GM23248 (cell line): Measurements from ENCODE around the gene FADS3. TPM values are rescaled to one million over a fixed set of nuclear protein-coding genes. Genes with fewer than 3 reads are reported as not detected.
A peak's percentile ranks its signal among the peaks of the same experiment; 100 is the strongest.

Experiments used
- DNase-seq: peaks from one replicate; pipeline ENCODE4 v3.0.0-alpha.2; 2015
- H2AFZ ChIP-seq: fragments of 200-600 bp; sonication (generic); 2 replicates; pipeline ENCODE4 v1.6.1; 2016; ENCODE audit warnings: antibody characterized with exemption
- H3F3A ChIP-seq: fragments of 200-600 bp; sonication (generic); 2 replicates; pipeline ENCODE4 v1.6.1; 2016; ENCODE audit warnings: mild to moderate bottlenecking, antibody characterized with exemption, mixed run types; ENCODE audit not compliant: insufficient read depth
- H3K27ac ChIP-seq: fragments of 200-600 bp; sonication (generic); 2 replicates; pipeline ENCODE4 v1.5.1; 2016; ENCODE audit warnings: mild to moderate bottlenecking
- H3K27me3 ChIP-seq: fragments of 200-600 bp; sonication (generic); replicated peaks from 2 replicates; pipeline ENCODE4 v1.6.1; 2016; ENCODE audit warnings: mild to moderate bottlenecking; ENCODE audit not compliant: insufficient read depth
- H3K36me3 ChIP-seq: fragments of 200-600 bp; sonication (generic); 2 replicates; pipeline ENCODE4 v1.6.1; 2016; ENCODE audit warnings: low read depth, mild to moderate bottlenecking
- H3K4me1 ChIP-seq: fragments of 200-600 bp; sonication (generic); 2 replicates; pipeline ENCODE4 v1.6.1; 2016; ENCODE audit warnings: mild to moderate bottlenecking; ENCODE audit not compliant: insufficient read depth
- H3K4me2 ChIP-seq: fragments of 200-600 bp; sonication (generic); one replicate; pipeline ENCODE4 v1.6.1; 2016; ENCODE audit warnings: mild to moderate bottlenecking; ENCODE audit not compliant: unreplicated experiment
- H3K4me3 ChIP-seq: fragments of 200-600 bp; sonication (generic); 2 replicates; pipeline ENCODE4 v1.5.1; 2016; ENCODE audit warnings: mild to moderate bottlenecking
- H3K79me2 ChIP-seq: fragments of 200-600 bp; sonication (generic); 2 replicates; pipeline ENCODE4 v1.6.1; 2016; ENCODE audit warnings: mild to moderate bottlenecking; ENCODE audit not compliant: insufficient read depth
- H3K9ac ChIP-seq: fragments of 200-600 bp; sonication (generic); 2 replicates; pipeline ENCODE4 v1.6.1; 2016; ENCODE audit warnings: mild to moderate bottlenecking
- H3K9me2 ChIP-seq: fragments of 200-600 bp; sonication (generic); 2 replicates; pipeline ENCODE4 v1.6.1; 2016; ENCODE audit warnings: mixed run types, mild to moderate bottlenecking, moderate library complexity; ENCODE audit not compliant: insufficient read depth
- H3K9me3 ChIP-seq: fragments of 200-600 bp; sonication (generic); one replicate; pipeline ENCODE4 v1.6.1; 2017; ENCODE audit warnings: low read depth
- H4K20me1 ChIP-seq: fragments of 200-600 bp; sonication (generic); 2 replicates; pipeline ENCODE4 v1.6.0; 2016; ENCODE audit not compliant: insufficient read depth
- EZH2 ChIP-seq: fragments of 200-600 bp; sonication (generic); IDR thresholded peaks from 2 replicates; pipeline ENCODE4 v1.6.1; 2018; ENCODE audit warnings: antibody characterized with exemption, mild to moderate bottlenecking; ENCODE audit not compliant: insufficient read depth, poor library complexity, severe bottlenecking
- EZH2phosphoT487 ChIP-seq: fragments of 200-600 bp; sonication (generic); IDR thresholded peaks from 2 replicates; pipeline ENCODE4 v1.6.1; 2018; ENCODE audit warnings: antibody characterized with exemption, moderate library complexity, mild to moderate bottlenecking, low read depth; ENCODE audit not compliant: insufficient read depth
- WGBS, 2 experiments: methylation state at CpG; one replicate each; pipeline ENCODE4 v1.1.6; 2015 to 2017; ENCODE audit warnings: low lambda C conversion rate in 2 of 2, low coverage in 1 of 2; ENCODE audit errors: missing lambda C conversion rate in 2 of 2; 5-methylcytosine and 5-hydroxymethylcytosine counted together
- in situ Hi-C: fragments of 300-500 bp; cut with MboI; formaldehyde crosslinking; loops from 2 replicates; pipeline ENCODE4 v1.15.0; 2020
- polyA plus RNA-seq: library from polyadenylated mRNA; unstranded; fragments of >200 nt; fragmentation: Nextera tagmentation; extraction: Ambion mirVana; gene quantifications from 2 replicates; pipeline ENCODE4 v1.2.1, GENCODE V29; 2016
- total RNA-seq: library from RNA; depleted of rRNA; stranded (reverse); fragments of >200 nt; shearing (Covaris generic); gene quantifications from 2 replicates; pipeline ENCODE4 v1.2.3, GENCODE V29; 2014; rRNA removed

Gene FADS3, protein sequence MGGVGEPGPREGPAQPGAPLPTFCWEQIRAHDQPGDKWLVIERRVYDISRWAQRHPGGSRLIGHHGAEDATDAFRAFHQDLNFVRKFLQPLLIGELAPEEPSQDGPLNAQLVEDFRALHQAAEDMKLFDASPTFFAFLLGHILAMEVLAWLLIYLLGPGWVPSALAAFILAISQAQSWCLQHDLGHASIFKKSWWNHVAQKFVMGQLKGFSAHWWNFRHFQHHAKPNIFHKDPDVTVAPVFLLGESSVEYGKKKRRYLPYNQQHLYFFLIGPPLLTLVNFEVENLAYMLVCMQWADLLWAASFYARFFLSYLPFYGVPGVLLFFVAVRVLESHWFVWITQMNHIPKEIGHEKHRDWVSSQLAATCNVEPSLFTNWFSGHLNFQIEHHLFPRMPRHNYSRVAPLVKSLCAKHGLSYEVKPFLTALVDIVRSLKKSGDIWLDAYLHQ
- total RNA-seq (203 and 272 TPM in 2 replicates), polyA plus RNA-seq (124 and 135 TPM in 2 replicates)

DNA sequence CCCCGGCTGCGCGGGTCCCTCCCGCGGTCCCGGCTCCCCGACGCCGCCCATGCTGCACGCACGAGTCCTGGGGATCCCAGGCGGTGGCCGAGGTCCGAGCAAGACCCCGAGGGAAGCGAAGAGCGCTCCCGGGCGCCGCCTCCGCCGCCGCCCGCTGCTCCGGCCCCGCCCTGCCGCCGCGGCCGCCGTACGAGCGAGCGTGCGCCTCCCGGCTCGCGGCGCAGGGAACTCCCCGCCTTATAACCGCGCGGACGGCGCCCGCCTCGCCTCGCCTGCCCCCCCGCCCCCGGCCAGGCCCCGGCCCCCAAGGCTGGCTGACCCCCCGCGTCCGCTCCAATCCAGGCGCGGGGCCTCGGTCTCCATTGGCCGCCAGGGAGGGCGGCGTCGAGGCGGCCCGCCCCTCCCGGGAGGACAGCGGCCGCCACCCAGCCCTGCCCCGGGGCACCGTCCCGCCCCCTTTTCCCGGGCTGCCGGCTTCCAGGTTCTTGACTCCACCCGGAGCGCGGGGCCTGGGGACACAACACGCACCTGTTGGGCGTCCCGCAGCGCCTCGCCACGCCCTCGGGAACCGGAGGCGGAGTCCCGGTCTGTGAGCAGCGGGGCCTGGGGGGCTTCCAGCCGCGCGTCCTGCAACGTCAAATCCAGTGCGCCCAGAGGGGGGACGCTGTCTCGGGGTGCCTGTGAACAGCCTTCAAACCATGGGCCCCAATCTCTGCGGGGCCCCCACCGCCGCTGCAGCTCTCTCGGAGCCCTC is at the start of gene FADS3:
Gene FADS3 (minus strand): TSS at position 215 of the 754 bp plus-strand sequence. CDS start 164 bp downstream, at position 51.
- H3K4me1 ChIP-seq, result peaks cover 18% of the 10 kb centered on the region
- DNase-seq, result peak; percentile 87
- no peaks in the 10 kb centered on the region for H4K20me1 ChIP-seq
- peak within 1 kb of the TSS; percentile 83 for H3K4me3 ChIP-seq
- no peaks in the 10 kb centered on the region for H3K27me3 ChIP-seq
- in situ Hi-C loops, result loop anchor here (10.0 kb wide), 1 partner anchor 193 kb away; no protein-coding TSS in a partner anchor
- peaks cover 32% of the 10 kb centered on the region for H3K79me2 ChIP-seq
- no peaks in the 10 kb centered on the region for H3K9me2 ChIP-seq
- no peak for TF ChIP-seq EZH2phosphoT487
- TF ChIP-seq EZH2, result no peak
- H3K9ac ChIP-seq, result peak within 1 kb of the TSS; percentile 80
- H2AFZ ChIP-seq, result peak within 1 kb of the TSS; percentile 65
- H3K27ac ChIP-seq, result peak within 1 kb of the TSS; percentile 50
- H3K4me2 ChIP-seq, result peak within 1 kb of the TSS; percentile 83
- H3F3A ChIP-seq, result peaks cover 43% of the 10 kb centered on the region
- no peaks in the 10 kb centered on the region for H3K9me3 ChIP-seq
- no peaks in the 10 kb centered on the region for H3K36me3 ChIP-seq
- WGBS, 2 experiments, result 2% methylated on average over 43 to 71 of the region's 96 CpGs

DNA sequence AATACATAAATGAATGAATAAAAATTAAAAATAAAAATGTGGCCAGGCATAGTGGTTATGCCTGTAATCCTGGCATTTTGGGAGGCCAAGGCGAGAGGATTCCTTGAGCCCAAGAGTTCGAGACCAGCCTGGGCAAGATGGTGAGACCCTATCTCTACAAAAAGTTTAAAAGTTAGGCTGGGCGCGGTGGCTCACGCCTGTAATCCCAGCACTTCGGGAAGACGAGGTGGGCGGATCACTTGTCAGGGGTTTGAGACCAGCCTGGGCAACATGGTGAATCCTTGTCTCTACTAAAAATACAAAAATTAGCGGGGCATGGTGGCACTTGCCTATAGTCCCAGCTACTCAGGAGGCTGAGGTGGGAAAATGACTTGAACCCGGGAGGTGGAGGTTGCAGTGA is 49.1 kb upstream of the FADS3 start:
- TF ChIP-seq EZH2 (no peak), EZH2phosphoT487 (no peak)
- in situ Hi-C loops, result loop anchor here (10.0 kb wide), 1 partner anchor 56 kb away; no protein-coding TSS in a partner anchor
- no peaks in the 10 kb centered on the region for H3K9me3 ChIP-seq
- no peaks in the 10 kb centered on the region for H3K4me1 ChIP-seq
- H2AFZ ChIP-seq, result no peak overlapping the region
- H4K20me1 ChIP-seq, result no peaks in the 10 kb centered on the region
- no peak for DNase-seq
- no peaks in the 10 kb centered on the region; the same call in 1 of the 2 replicates for H3K27me3 ChIP-seq
- H3K9me2 ChIP-seq, result no peaks in the 10 kb centered on the region
- WGBS, 2 experiments, result 76 to 81% methylated on average over 10 of the region's 10 CpGs
- H3K36me3 ChIP-seq, result no peaks in the 10 kb centered on the region
- H3K27ac ChIP-seq, result no peak overlapping the region
- H3K4me3 ChIP-seq, result no peak overlapping the region
- H3K4me2 ChIP-seq, result no peak overlapping the region
- H3K9ac ChIP-seq, result no peak overlapping the region
- H3F3A ChIP-seq, result no peaks in the 10 kb centered on the region
- no peaks in the 10 kb centered on the region for H3K79me2 ChIP-seq

DNA sequence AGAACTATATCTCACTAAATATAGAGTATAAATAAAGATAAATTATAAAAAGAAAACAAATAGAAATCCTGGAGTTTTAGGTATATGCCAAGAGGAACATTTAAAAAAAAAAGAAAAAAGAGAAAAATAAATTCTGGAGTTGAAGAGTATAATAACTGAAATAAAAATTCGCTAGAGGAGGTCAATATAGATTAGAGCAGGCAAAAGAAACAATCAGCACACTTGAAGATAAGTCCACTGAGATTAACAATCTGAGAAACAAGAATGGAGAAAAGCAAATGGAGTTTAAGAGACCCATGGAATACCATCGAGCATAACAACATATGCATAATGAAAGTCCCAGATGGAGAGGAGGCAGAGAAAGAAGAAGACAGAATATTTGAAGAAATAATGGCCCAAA is 44.5 kb upstream of the FADS3 start:
- DNase-seq, result no peak
- H3K36me3 ChIP-seq, result no peaks in the 10 kb centered on the region
- H3K9me2 ChIP-seq, result no peaks in the 10 kb centered on the region
- no peaks in the 10 kb centered on the region for H4K20me1 ChIP-seq
- no peak overlapping the region for H3K27ac ChIP-seq
- no peaks in the 10 kb centered on the region for H3K79me2 ChIP-seq
- in situ Hi-C loops, result no loop called here
- no peak overlapping the region for H3K9ac ChIP-seq
- WGBS, 2 experiments, result 39 to 44% methylated on average over 2 of the region's 2 CpGs
- no peak overlapping the region for H3K4me2 ChIP-seq
- no peaks in the 10 kb centered on the region for H3K4me1 ChIP-seq
- H3K4me3 ChIP-seq, result no peak overlapping the region
- no peak overlapping the region for H2AFZ ChIP-seq
- no peak for TF ChIP-seq EZH2phosphoT487
- no peak for TF ChIP-seq EZH2
- H3K27me3 ChIP-seq, result no peaks in the 10 kb centered on the region; the same call in 1 of the 2 replicates
- no peaks in the 10 kb centered on the region for H3K9me3 ChIP-seq
- no peaks in the 10 kb centered on the region for H3F3A ChIP-seq

DNA sequence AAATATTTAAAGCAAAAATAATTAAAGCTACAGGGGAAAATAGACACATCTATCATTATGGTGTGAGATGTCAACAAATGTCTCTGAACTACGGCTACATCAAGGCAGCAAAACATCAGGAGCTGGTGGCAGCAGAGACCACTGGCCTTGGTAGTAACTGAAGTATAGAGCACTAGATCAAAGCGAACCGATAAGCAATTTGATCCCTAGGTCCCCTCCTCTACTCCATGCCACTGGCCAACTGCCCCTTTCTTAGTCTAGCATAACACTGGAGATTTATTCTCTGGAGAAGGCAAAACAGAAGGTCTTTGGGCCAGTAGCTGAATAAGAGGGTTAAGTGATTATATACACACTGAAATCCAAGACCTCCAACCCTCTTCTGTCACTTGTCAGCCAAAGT is 39.6 kb upstream of the FADS3 start:
- DNase-seq, result no peak
- Histone ChIP-seq H3K4me1 (no peaks in the 10 kb centered on the region), H3K9ac (no peak overlapping the region), H4K20me1 (no peaks in the 10 kb centered on the region), H2AFZ (no peak overlapping the region), H3K79me2 (no peaks in the 10 kb centered on the region), H3K9me2 (no peaks in the 10 kb centered on the region), H3K27ac (no peak overlapping the region), H3K27me3 (no peaks in the 10 kb centered on the region), H3F3A (no peaks in the 10 kb centered on the region), H3K9me3 (no peaks in the 10 kb centered on the region), H3K36me3 (no peaks in the 10 kb centered on the region), H3K4me2 (no peak overlapping the region), H3K4me3 (no peak overlapping the region)
- 85 to 89% methylated on average over 3 of the region's 3 CpGs for WGBS, 2 experiments
- in situ Hi-C loops, result no loop called here
- TF ChIP-seq EZH2 (no peak), EZH2phosphoT487 (no peak)
